Neural progenitor cell (in vitro differentiated cells): ENCODE results near the gene HK2. TPM values are rescaled to one million over a fixed set of nuclear protein-coding genes. Genes with fewer than 3 reads are reported as not detected.

Source experiments
- DNase-seq: peaks from one replicate; pipeline ENCODE4 v3.0.0-alpha.2; 2016; ENCODE audit warnings: low spot score
- H2AFZ ChIP-seq: fragments of 200-600 bp; sonication (generic); replicated peaks from 2 replicates; pipeline ENCODE4 v1.6.1; 2016; ENCODE audit warnings: antibody characterized with exemption
- H3F3A ChIP-seq: fragments of 200-600 bp; sonication (generic); 2 replicates; pipeline ENCODE4 v1.6.1; 2016; ENCODE audit warnings: antibody characterized with exemption, low read depth
- H3K27ac ChIP-seq: fragments of 200-600 bp; sonication (generic); 2 replicates; pipeline ENCODE4 v1.5.1; 2016; ENCODE audit warnings: mild to moderate bottlenecking
- H3K27me3 ChIP-seq: fragments of 200-600 bp; sonication (generic); 2 replicates; pipeline ENCODE4 v1.6.1; 2016; ENCODE audit warnings: mild to moderate bottlenecking, moderate library complexity
- H3K36me3 ChIP-seq: fragments of 200-600 bp; sonication (generic); 2 replicates; pipeline ENCODE4 v1.5.1; 2016
- H3K4me1 ChIP-seq: fragments of 200-600 bp; sonication (generic); 2 replicates; pipeline ENCODE4 v1.6.1; 2016; ENCODE audit warnings: mixed run types
- H3K4me2 ChIP-seq: fragments of 200-600 bp; sonication (generic); 2 replicates; pipeline ENCODE4 v1.6.1; 2016
- H3K4me3 ChIP-seq: fragments of 200-600 bp; sonication (generic); 2 replicates; pipeline ENCODE4 v1.5.1; 2016
- H3K79me2 ChIP-seq: fragments of 200-600 bp; sonication (generic); 2 replicates; pipeline ENCODE4 v1.6.1; 2016; ENCODE audit warnings: low read depth
- H3K9ac ChIP-seq: fragments of 200-600 bp; sonication (generic); 2 replicates; pipeline ENCODE4 v1.6.1; 2016
- H3K9me3 ChIP-seq: fragments of 200-600 bp; sonication (generic); 2 replicates; pipeline ENCODE4 v1.5.1; 2016; ENCODE audit warnings: low read depth
- H4K20me1 ChIP-seq: fragments of 200-600 bp; sonication (generic); 2 replicates; pipeline ENCODE4 v1.6.1; 2016; ENCODE audit warnings: low read depth
- H3K27ac Mint-ChIP-seq: 3 replicates; pipeline ENCODE4 v1.8.0; 2021; ENCODE audit warnings: mixed read lengths
- H3K27me3 Mint-ChIP-seq: 2 replicates; pipeline ENCODE4 v1.8.0; 2022; ENCODE audit warnings: low read depth, mild to moderate bottlenecking, inconsistent platforms, moderate library complexity, mixed read lengths; ENCODE audit not compliant: insufficient read depth
- H3K36me3 Mint-ChIP-seq: 3 replicates; pipeline ENCODE4 v1.8.0; 2021; ENCODE audit warnings: mixed read lengths
- H3K4me1 Mint-ChIP-seq: 3 replicates; pipeline ENCODE4 v1.8.0; 2021; ENCODE audit warnings: mixed read lengths
- H3K4me3 Mint-ChIP-seq: 3 replicates; pipeline ENCODE4 v1.8.0; 2021; ENCODE audit warnings: mild to moderate bottlenecking, moderate library complexity, mixed read lengths
- H3K9me3 Mint-ChIP-seq: 3 replicates; pipeline ENCODE4 v1.8.0; 2020; ENCODE audit warnings: mixed read lengths
- CTCF ChIP-seq: fragments of 200-600 bp; sonication (generic); IDR thresholded peaks from 2 replicates; pipeline ENCODE4 v1.5.1; 2017; ENCODE audit warnings: antibody characterized with exemption, mild to moderate bottlenecking
- EZH2 ChIP-seq: fragments of 200-600 bp; sonication (generic); IDR thresholded peaks from 2 replicates; pipeline ENCODE4 v1.6.1; 2017; ENCODE audit warnings: antibody characterized with exemption, mild to moderate bottlenecking, moderate library complexity
- EZH2phosphoT487 ChIP-seq: fragments of 200-600 bp; sonication (generic); IDR thresholded peaks from 2 replicates; pipeline ENCODE4 v1.6.1; 2017; ENCODE audit warnings: antibody characterized with exemption
- total RNA-seq: library from RNA; depleted of rRNA; stranded (reverse); fragments of >200 nt; gene quantifications from 2 replicates; pipeline ENCODE4 v1.2.3, GENCODE V29; 2015; ENCODE audit warnings: low replicate concordance

HK2 gene
- total RNA-seq, 1 donor from 2014 or later = 61.8 TPM

DNA sequence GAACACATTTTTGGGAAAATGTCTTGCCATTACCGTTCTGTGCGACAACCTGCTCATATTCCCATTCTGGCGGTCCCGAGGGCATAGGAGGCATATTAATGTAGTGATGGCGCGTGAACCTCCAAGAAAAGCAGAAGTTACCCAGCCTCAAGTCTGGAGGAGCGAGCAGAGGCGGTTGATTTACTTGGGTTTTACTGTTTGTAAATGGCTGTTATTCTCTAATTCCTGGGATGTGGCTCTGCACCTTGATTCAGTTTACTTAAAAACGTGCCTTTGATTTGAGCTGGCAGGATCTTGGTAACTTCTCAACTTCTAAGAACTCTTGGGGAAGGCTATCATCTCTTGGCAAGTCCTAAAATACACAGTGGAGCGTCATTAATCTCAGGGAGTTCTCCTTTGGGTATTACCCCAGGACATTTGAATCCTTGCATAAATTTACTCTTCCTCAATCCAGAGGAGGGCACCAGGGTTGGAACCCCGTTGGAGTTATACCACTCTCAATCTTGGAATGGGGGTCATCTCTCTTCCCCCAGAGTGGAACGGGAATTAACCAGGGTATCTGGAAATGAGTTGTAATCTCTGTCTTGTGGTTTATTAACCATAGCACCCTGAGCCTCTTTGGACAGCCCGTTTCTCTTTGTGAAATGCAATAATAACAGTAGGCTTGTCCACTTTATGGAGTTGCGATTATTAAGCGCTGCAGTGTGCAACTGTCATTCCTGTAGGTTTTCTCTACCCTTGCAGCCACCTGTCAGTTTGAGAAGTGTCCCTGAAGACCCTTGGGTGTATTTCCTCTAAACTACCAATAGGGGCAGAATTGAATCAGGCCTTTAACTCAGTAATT, 2.1 kb downstream of the HK2 start:
- Histone ChIP-seq H3F3A (peaks cover 34% of the 10 kb centered on the region), H3K4me3 (peak overlapping the region; percentile 95), H3K9ac (no peak overlapping the region), H3K4me1 (peaks cover 13% of the 10 kb centered on the region), H3K27me3 (peaks cover 5% of the 10 kb centered on the region), H2AFZ (no peak overlapping the region), H3K27ac (no peak overlapping the region), H3K9me3 (no peaks in the 10 kb centered on the region), H3K79me2 (peaks cover 70% of the 10 kb centered on the region), H3K4me2 (peak overlapping the region; percentile 91), H4K20me1 (peaks cover 68% of the 10 kb centered on the region), H3K36me3 (no peaks in the 10 kb centered on the region)
- peaks cover 6% of the 10 kb centered on the region for H3K27me3 Mint-ChIP-seq
- H3K36me3 Mint-ChIP-seq = peaks cover 24% of the 10 kb centered on the region
- H3K27ac Mint-ChIP-seq = no peak overlapping the region
- DNase-seq = peak; percentile 75
- H3K4me3 Mint-ChIP-seq = peak overlapping the region; percentile 100
- peaks cover 36% of the 10 kb centered on the region for H3K4me1 Mint-ChIP-seq
- peaks cover 4% of the 10 kb centered on the region for H3K9me3 Mint-ChIP-seq
- peak; percentile 72 for TF ChIP-seq CTCF
- TF ChIP-seq EZH2phosphoT487 = no peak

GRCh38 chr2:74836675-74837401, 2.9 kb downstream of the HK2 start:
- TF ChIP-seq CTCF (no peak), EZH2 (no peak), EZH2phosphoT487 (no peak)
- Histone ChIP-seq H3K9ac (no peak overlapping the region), H3K27me3 (no peaks in the 10 kb centered on the region), H3K9me3 (no peaks in the 10 kb centered on the region), H3K79me2 (peaks cover 78% of the 10 kb centered on the region), H4K20me1 (peaks cover 75% of the 10 kb centered on the region), H3K27ac (no peak overlapping the region), H3K36me3 (no peaks in the 10 kb centered on the region), H3K4me3 (peak overlapping the region; percentile 95), H2AFZ (no peak overlapping the region), H3K4me1 (peaks cover 13% of the 10 kb centered on the region), H3K4me2 (peak overlapping the region; percentile 91), H3F3A (peaks cover 34% of the 10 kb centered on the region)
- H3K9me3 Mint-ChIP-seq = peaks cover 4% of the 10 kb centered on the region
- H3K4me1 Mint-ChIP-seq = peaks cover 42% of the 10 kb centered on the region
- peaks cover 28% of the 10 kb centered on the region for H3K36me3 Mint-ChIP-seq
- peaks cover 6% of the 10 kb centered on the region for H3K27me3 Mint-ChIP-seq
- no peak overlapping the region for H3K27ac Mint-ChIP-seq
- H3K4me3 Mint-ChIP-seq = peak overlapping the region; percentile 100
- DNase-seq = no peak

- peaks cover 56% of the 10 kb centered on the region for H3K4me1 Mint-ChIP-seq
- no peaks in the 10 kb centered on the region for H3K27me3 ChIP-seq
- H3K4me1 ChIP-seq = peaks cover 16% of the 10 kb centered on the region
- H3K27ac Mint-ChIP-seq = no peak overlapping the region
- H3K9me3 ChIP-seq = no peaks in the 10 kb centered on the region
- peak overlapping the region; percentile 69 for H3K4me3 Mint-ChIP-seq
- H3K27ac ChIP-seq = no peak overlapping the region
- H3K9me3 Mint-ChIP-seq = peaks cover 4% of the 10 kb centered on the region
- H3K27me3 Mint-ChIP-seq = peaks cover 3% of the 10 kb centered on the region
- TF ChIP-seq CTCF (no peak), EZH2phosphoT487 (no peak), EZH2 (no peak)
- peaks cover 40% of the 10 kb centered on the region for H3K36me3 Mint-ChIP-seq
- peaks cover 99% of the 10 kb centered on the region for H3K79me2 ChIP-seq
- peaks cover 97% of the 10 kb centered on the region for H4K20me1 ChIP-seq
- peaks cover 8% of the 10 kb centered on the region for H3F3A ChIP-seq
- H3K9ac ChIP-seq = no peak overlapping the region
- no peak overlapping the region for H2AFZ ChIP-seq
- no peak overlapping the region for H3K4me3 ChIP-seq
- no peaks in the 10 kb centered on the region for H3K36me3 ChIP-seq
- no peak overlapping the region for H3K4me2 ChIP-seq
- no peak for DNase-seq
Measured at GRCh38 chr2:74841641-74842040, 7.7 kb downstream of the HK2 start.
